K562 (cell line): ENCODE results near the gene DAB2IP. TPM values are rescaled to one million over a fixed set of nuclear protein-coding genes. Genes with fewer than 3 reads are reported as not detected.

Experiments used
- ATAC-seq: fragments of 200-7000 bp; cut with Tn5 transposase; 3 replicates; pipeline ENCODE4 v1.9.1; 2020; ENCODE audit warnings: moderate library complexity
- BruUV-seq: library from RNA; stranded (reverse); fragments of 400-500 nt; replicated peaks from 2 replicates; lab custom pipeline; 2021; lab: Mats Ljungman, UMichigan
- CTCF ChIA-PET: fragments of 300-600 bp; formaldehyde crosslinking; extraction: SDS; loops from one replicate; lab custom pipeline; 2021; ENCODE audit warnings: low intra/inter-chr PET ratio; lab: Yijun Ruan, JAX
- POLR2A ChIA-PET: fragments of 300-600, 350-650 bp; sonication (Branson Sonifier 250); formaldehyde crosslinking; extraction: SDS; loops from one replicate; lab custom pipeline; 2021; ENCODE audit warnings: antibody characterized with exemption, inconsistent platforms; lab: Yijun Ruan, JAX
- DNase-seq, 4 experiments: peaks; one replicate each; pipeline versions ENCODE4 v3.0.0 to v3.0.0-alpha.2; 2011 to 2018; ENCODE audit warnings: low spot score in 3 of 4, mixed read lengths in 3 of 4; ENCODE audit errors: extremely low read depth in 1 of 4
- FAIRE-seq: peaks from 2 replicates; lab custom pipeline; 2011; peaks lifted over from hg19 to GRCh38; lab: Jason Lieb, UNC
- H2AFZ ChIP-seq: 2 replicates; pipeline ENCODE4 v1.6.0; 2011; ENCODE audit warnings: low read depth, low read length, control low read depth, inconsistent platforms
- H3K27ac ChIP-seq: fragments of 200-600 bp; 3 replicates; pipeline ENCODE4 v1.8.0; 2011; ENCODE audit warnings: low read depth, mild to moderate bottlenecking, control low read depth, inconsistent platforms, low read length, moderate library complexity, mixed read lengths; ENCODE audit errors: extremely low read depth
- H3K27me3 ChIP-seq, 2 experiments: fragments of 300-600 bp in 1 of 2; 2 replicates in 1 of 2; 3 replicates in 1 of 2; pipeline versions ENCODE4 v1.6.0 to v1.8.0; 2011; ENCODE audit warnings: inconsistent platforms in 2 of 2, low read length in 2 of 2, mild to moderate bottlenecking in 1 of 2, mixed read lengths in 1 of 2, moderate library complexity in 1 of 2; ENCODE audit not compliant: control insufficient read depth in 2 of 2, insufficient read depth in 2 of 2
- H3K36me3 ChIP-seq: fragments of 300-600 bp; 3 replicates; pipeline ENCODE4 v1.8.0; 2011; ENCODE audit warnings: mild to moderate bottlenecking, low read length, inconsistent platforms; ENCODE audit not compliant: control insufficient read depth, insufficient read depth
- H3K4me1 ChIP-seq, 2 experiments: fragments of 200-600 bp in 1 of 2; replicated peaks in 1 of 2; 2 replicates in 1 of 2; 3 replicates in 1 of 2; pipeline versions ENCODE4 v1.5.1 to v1.8.0; 2011; ENCODE audit warnings: inconsistent platforms in 2 of 2, low read length in 2 of 2, mild to moderate bottlenecking in 1 of 2, mixed read lengths in 1 of 2, moderate library complexity in 1 of 2; ENCODE audit not compliant: control insufficient read depth in 2 of 2, insufficient read depth in 2 of 2
- H3K4me2 ChIP-seq: 2 replicates; pipeline ENCODE4 v1.6.1; 2011; ENCODE audit warnings: low read length, control low read depth, inconsistent platforms, mixed read lengths; ENCODE audit not compliant: insufficient read depth
- H3K4me3 ChIP-seq: fragments of 200-600 bp; sonication (generic), shearing (Covaris generic); 2 replicates; pipeline ENCODE4 v1.5.1; 2016; ENCODE audit warnings: control low read depth, inconsistent platforms
- H3K79me2 ChIP-seq: fragments of 200-600 bp; 3 replicates; pipeline ENCODE4 v1.8.0; 2011; ENCODE audit warnings: low read length, inconsistent platforms; ENCODE audit not compliant: control insufficient read depth, insufficient read depth
- H3K9ac ChIP-seq, 2 experiments: 2 replicates each; pipeline versions ENCODE4 v1.6.0 to v1.6.1; 2011; ENCODE audit warnings: low read depth in 2 of 2, low read length in 2 of 2, control low read depth in 1 of 2, inconsistent platforms in 1 of 2, mild to moderate bottlenecking in 1 of 2, mixed read lengths in 1 of 2; ENCODE audit not compliant: insufficient read depth in 1 of 2
- H3K9me1 ChIP-seq: one replicate; pipeline ENCODE4 v1.6.0; 2011; ENCODE audit warnings: inconsistent platforms, mild to moderate bottlenecking, low read length, moderate library complexity; ENCODE audit not compliant: control insufficient read depth, insufficient read depth
- H3K9me3 ChIP-seq: replicated peaks from 2 replicates; pipeline ENCODE4 v1.5.1; 2011; ENCODE audit warnings: low read depth, low read length, inconsistent platforms; ENCODE audit not compliant: control insufficient read depth, insufficient read depth
- H4K20me1 ChIP-seq: replicated peaks from 2 replicates; pipeline ENCODE4 v1.6.1; 2011; ENCODE audit warnings: low read length, inconsistent platforms, mixed read lengths; ENCODE audit not compliant: control insufficient read depth, insufficient read depth
- FOXK2 ChIP-seq, 2 experiments: fragments of 450-650 bp; IDR thresholded peaks in 1 of 2; conservative IDR thresholded peaks in 1 of 2; 2 replicates each; pipeline ENCODE4 v1.6.1; 2016; ENCODE audit warnings: low read depth in 2 of 2, mild to moderate bottlenecking in 1 of 2
- HCFC1 ChIP-seq: IDR thresholded peaks from 2 replicates; pipeline ENCODE4 v1.6.1; 2012; ENCODE audit warnings: low read depth, low read length, improper control_type of control experiment
- HSF4 ChIP-seq: fragments of 250-450 bp; sonication (Bioruptor Pico); IDR thresholded peaks from 2 replicates; pipeline ENCODE4 v2.1.2; 2022; ENCODE audit warnings: mild to moderate bottlenecking, moderate library complexity, borderline replicate concordance
- MAFK ChIP-seq: IDR thresholded peaks from 2 replicates; pipeline ENCODE4 v1.6.1; 2011; ENCODE audit warnings: low read length, improper control_type of control experiment
- SMARCA5 ChIP-seq: fragments of 450-650 bp; IDR thresholded peaks from 2 replicates; pipeline ENCODE4 v1.6.1; 2016
- TCF3 ChIP-seq: sonication (generic); formaldehyde crosslinking; IDR thresholded peaks from 2 replicates; pipeline ENCODE4 v1.4.0; 2020; ENCODE audit warnings: mild to moderate bottlenecking, missing genetic modification reagents
- ZNF445 ChIP-seq: fragments of 250-450 bp; sonication (Bioruptor Pico); IDR thresholded peaks from 2 replicates; pipeline ENCODE4 v1.4.0; 2020; ENCODE audit warnings: low read depth, mild to moderate bottlenecking, moderate library complexity
- WGBS: fragments of 100-300 bp; shearing (Covaris generic); methylation state at CpG from one replicate; pipeline ENCODE4 v1.1.6; 2016; ENCODE audit warnings: low coverage, mixed read lengths; ENCODE audit not compliant: insufficient coverage; ENCODE audit errors: missing lambda C conversion rate; 5-methylcytosine and 5-hydroxymethylcytosine counted together
- in situ Hi-C: fragments of 300-500 bp; cut with MboI; formaldehyde crosslinking; loops from 4 replicates; pipeline ENCODE4 v1.15.0; 2018; ENCODE audit warnings: inconsistent platforms, mixed read lengths
- intact Hi-C: fragments of 100-400 bp; cut with micrococcal nuclease; formaldehyde crosslinking; loops from 2 replicates; pipeline ENCODE4 v1.14.2; 2022
- polyA plus RNA-seq, 8 experiments: library from polyadenylated mRNA; depleted of rRNA in 4 of 8; stranded (reverse) in 5 of 8; unstranded in 3 of 8; fragments of >200 nt; fragmentation: Nextera tagmentation in 2 of 8; fragmentation: Illumina TruSeq in 1 of 8; extraction: Ambion mirVana in 2 of 8; extraction: Trizol in 1 of 8; gene quantifications; 2 replicates each; pipeline versions ENCODE4 v1.2.1 to v1.2.3, GENCODE V29; 2011 to 2014; ENCODE audit warnings: inconsistent platforms in 1 of 8, missing spikeins in 1 of 8
- total RNA-seq, 7 experiments: library from RNA; depleted of rRNA in 6 of 7; stranded (reverse); fragments of >200 nt in 6 of 7; fragmentation: Illumina TruSeq in 2 of 7; extraction: Trizol in 2 of 7; gene quantifications; 2 replicates each; pipeline versions ENCODE4 v1.2.1 to v1.2.3, GENCODE V29; 2011 to 2021; ENCODE audit warnings: low replicate concordance in 1 of 7
- TF ChIP-seq, protein P1 (sequence below): fragments of 450-650 bp; formaldehyde crosslinking; IDR thresholded peaks from 2 replicates; pipeline ENCODE4 v1.4.0; 2022; ENCODE audit warnings: mild to moderate bottlenecking, moderate library complexity

The DAB2IP gene
- total and polyA plus RNA-seq, 9 of the 15 experiments (the other 6 are each of a cell fraction or from before 2014, with no cell fraction given) = 0.04 to 0.31 (median 0.08) TPM; not detected in 5

DNA sequence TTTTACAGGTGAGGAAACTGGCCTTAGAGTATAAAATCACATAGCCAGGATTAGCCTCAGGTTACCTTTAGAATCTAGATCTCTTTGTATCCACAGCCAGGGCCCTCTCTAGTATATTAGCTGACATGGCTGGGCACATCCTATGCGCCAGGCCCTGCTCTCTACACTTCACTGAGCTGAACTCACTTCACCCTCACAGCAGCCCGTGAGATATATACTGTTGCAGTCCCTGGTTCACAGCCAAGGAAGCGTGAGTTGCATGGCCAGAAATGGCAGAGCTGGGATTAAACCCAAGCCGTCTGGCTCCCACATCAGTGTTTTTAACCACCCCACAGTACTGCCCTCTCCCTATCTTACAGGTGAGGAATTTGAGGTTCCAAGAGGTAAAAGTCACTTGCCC lies 58.4 kb downstream of the DAB2IP start:
- ChIA-PET CTCF (no interaction called here), POLR2A (no interaction called here)
- H3K4me2 ChIP-seq = no peak overlapping the region
- H3K9me1 ChIP-seq = no peaks in the 10 kb centered on the region
- intact Hi-C loops (no loop called here), in situ Hi-C loops (no loop called here)
- no peaks in the 10 kb centered on the region for H3K4me1 ChIP-seq
- BruUV-seq = no TSS peak
- no peak overlapping the region for H3K4me3 ChIP-seq
- no peak overlapping the region for H3K27ac ChIP-seq
- H3K9me3 ChIP-seq = no peaks in the 10 kb centered on the region
- FAIRE-seq (no peak), DNase-seq (no peak), ATAC-seq (no peak)
- no peak for TF ChIP-seq ZNF445
- no peak for TF ChIP-seq HSF4 (CRISPR knock-in tag)
- no peak for TF ChIP-seq SMARCA5
- TF ChIP-seq, protein P1, sequence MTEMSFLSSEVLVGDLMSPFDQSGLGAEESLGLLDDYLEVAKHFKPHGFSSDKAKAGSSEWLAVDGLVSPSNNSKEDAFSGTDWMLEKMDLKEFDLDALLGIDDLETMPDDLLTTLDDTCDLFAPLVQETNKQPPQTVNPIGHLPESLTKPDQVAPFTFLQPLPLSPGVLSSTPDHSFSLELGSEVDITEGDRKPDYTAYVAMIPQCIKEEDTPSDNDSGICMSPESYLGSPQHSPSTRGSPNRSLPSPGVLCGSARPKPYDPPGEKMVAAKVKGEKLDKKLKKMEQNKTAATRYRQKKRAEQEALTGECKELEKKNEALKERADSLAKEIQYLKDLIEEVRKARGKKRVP (CRISPR knock-in tag) = no peak
- no peak for TF ChIP-seq FOXK2 (conservative IDR thresholded peaks at IDR 0.05 in 1 of 2, IDR thresholded peaks at IDR 0.05 in 1 of 2; ENCODE audit: low read depth in 2 of 2)
- TF ChIP-seq HCFC1 = no peak
- TF ChIP-seq MAFK = no peak
- TF ChIP-seq TCF3 (CRISPR knock-in tag) = no peak
- H4K20me1 ChIP-seq = peaks cover 18% of the 10 kb centered on the region
- H3K9ac ChIP-seq = no peak overlapping the region
- no peak overlapping the region for H2AFZ ChIP-seq
- H3K36me3 ChIP-seq = no peaks in the 10 kb centered on the region
- H3K27me3 ChIP-seq = peaks cover 0 to 30% of the 10 kb centered on the region in 2 experiments; a peak in 3 of 5 replicates
- 2% methylated on average over 4 of the region's 4 CpGs for WGBS
- no peaks in the 10 kb centered on the region for H3K79me2 ChIP-seq
